Suprapubic skin (tissue), 4 donors: ENCODE measurements around the gene ACTL9. TPM values are rescaled to one million over a fixed set of nuclear protein-coding genes. Genes with fewer than 3 reads are reported as not detected.

Experiments used
- DNase-seq, 2 donors: peaks; one replicate each; pipeline ENCODE4 v3.0.0-alpha.2; 2019; ENCODE audit warnings: low spot score in 2 of 2
- H3K27ac ChIP-seq: fragments of 200-600 bp; sonication (generic); one replicate; pipeline ENCODE4 v1.5.1; 2019
- H3K27me3 ChIP-seq: fragments of 200-600 bp; sonication (generic); one replicate; pipeline ENCODE4 v1.5.1; 2019
- H3K36me3 ChIP-seq: fragments of 200-600 bp; sonication (generic); one replicate; pipeline ENCODE4 v1.5.1; 2019
- H3K4me1 ChIP-seq: fragments of 200-600 bp; sonication (generic); one replicate; pipeline ENCODE4 v1.5.1; 2019
- H3K4me3 ChIP-seq: fragments of 200-600 bp; sonication (generic); one replicate; pipeline ENCODE4 v1.5.1; 2019; ENCODE audit warnings: mild to moderate bottlenecking
- H3K9me3 ChIP-seq: fragments of 200-600 bp; sonication (generic); one replicate; pipeline ENCODE4 v1.5.1; 2019
- CTCF ChIP-seq, 2 donors: fragments of 200-600 bp in 1 of 2; fragments of 450-650 bp in 1 of 2; sonication (generic) in 1 of 2; IDR thresholded peaks; one replicate each; pipeline ENCODE4 v1.5.1; 2016 to 2019; ENCODE audit warnings: antibody characterized with exemption in 2 of 2, mild to moderate bottlenecking in 1 of 2, moderate library complexity in 1 of 2
- EP300 ChIP-seq: sonication (generic); formaldehyde crosslinking; IDR thresholded peaks from one replicate; pipeline ENCODE4 v1.6.1; 2017; ENCODE audit warnings: antibody characterized with exemption
- POLR2A ChIP-seq, 2 donors: fragments of 450-650 bp; IDR thresholded peaks; one replicate each; pipeline ENCODE4 v1.6.1; 2017; ENCODE audit warnings: antibody characterized with exemption in 2 of 2, mild to moderate bottlenecking in 2 of 2, moderate library complexity in 2 of 2
- POLR2AphosphoS5 ChIP-seq, 3 donors: sonication (generic); formaldehyde crosslinking; IDR thresholded peaks; one replicate each; pipeline ENCODE4 v1.6.1; 2017; ENCODE audit warnings: antibody characterized with exemption in 3 of 3
- WGBS: methylation state at CpG from one replicate; pipeline ENCODE4 v1.1.5; 2018; 5-methylcytosine and 5-hydroxymethylcytosine counted together
- total RNA-seq, 4 donors: library from RNA; depleted of rRNA; stranded (reverse); fragments of >200 nt; gene quantifications; one replicate each; pipeline ENCODE4 v1.1.0, GENCODE V29; 2016

Gene ACTL9
- total RNA-seq, 4 donors from 2014 or later, result not detected

GRCh38 chr19:8663920-8664670, 34.5 kb downstream of the ACTL9 start:
- peaks cover 14% of the 10 kb centered on the region for H3K27me3 ChIP-seq
- no peak overlapping the region for H3K27ac ChIP-seq
- no peaks in the 10 kb centered on the region for H3K4me1 ChIP-seq
- DNase-seq, result no peak
- no peaks in the 10 kb centered on the region for H3K36me3 ChIP-seq
- 54% methylated on average over 13 of the region's 22 CpGs for WGBS
- no peaks in the 10 kb centered on the region for H3K9me3 ChIP-seq
- TF ChIP-seq POLR2AphosphoS5 (IDR thresholded peaks at IDR 0.05) (no peak), EP300 (no peak), POLR2A (IDR thresholded peaks at IDR 0.05) (no peak), CTCF (IDR thresholded peaks at IDR 0.05) (no peak)
- no peak overlapping the region for H3K4me3 ChIP-seq

- H3K4me1 ChIP-seq, result no peaks in the 10 kb centered on the region
- no peak for DNase-seq
- no peak overlapping the region for H3K4me3 ChIP-seq
- H3K36me3 ChIP-seq, result no peaks in the 10 kb centered on the region
- H3K9me3 ChIP-seq, result no peaks in the 10 kb centered on the region
- peaks cover 20% of the 10 kb centered on the region for H3K27me3 ChIP-seq
- H3K27ac ChIP-seq, result no peak overlapping the region
- 67% methylated on average over 4 of the region's 4 CpGs for WGBS
- TF ChIP-seq POLR2AphosphoS5 (IDR thresholded peaks at IDR 0.05) (no peak), POLR2A (IDR thresholded peaks at IDR 0.05) (no peak), CTCF (IDR thresholded peaks at IDR 0.05) (no peak), EP300 (no peak)
Observed at GRCh38 chr19:8662263-8662662, 36.3 kb downstream of the ACTL9 start.

- H3K9me3 ChIP-seq, result no peaks in the 10 kb centered on the region
- no peaks in the 10 kb centered on the region for H3K36me3 ChIP-seq
- H3K27me3 ChIP-seq, result peaks cover 32% of the 10 kb centered on the region
- no peak overlapping the region for H3K4me3 ChIP-seq
- DNase-seq, result no peak
- H3K27ac ChIP-seq, result no peak overlapping the region
- TF ChIP-seq POLR2A (IDR thresholded peaks at IDR 0.05), result no peak
- TF ChIP-seq POLR2AphosphoS5 (IDR thresholded peaks at IDR 0.05), result no peak
- no peak for TF ChIP-seq EP300
- no peak for TF ChIP-seq CTCF (IDR thresholded peaks at IDR 0.05)
- WGBS, result 69% methylated on average over 7 of the region's 7 CpGs
- H3K4me1 ChIP-seq, result peaks cover 1% of the 10 kb centered on the region
Observed at GRCh38 chr19:8659905-8660304, 38.7 kb downstream of the ACTL9 start.

- no peak for DNase-seq
- Histone ChIP-seq H3K4me1 (peaks cover 5% of the 10 kb centered on the region), H3K27me3 (peaks cover 20% of the 10 kb centered on the region), H3K27ac (no peak overlapping the region), H3K9me3 (no peaks in the 10 kb centered on the region), H3K4me3 (no peak overlapping the region), H3K36me3 (no peaks in the 10 kb centered on the region)
- no peak for TF ChIP-seq CTCF (IDR thresholded peaks at IDR 0.05)
- no peak for TF ChIP-seq POLR2AphosphoS5 (IDR thresholded peaks at IDR 0.05)
- no peak for TF ChIP-seq POLR2A (IDR thresholded peaks at IDR 0.05)
- no peak for TF ChIP-seq EP300
- WGBS, result 82% methylated on average over 5 of the region's 5 CpGs
Observed at GRCh38 chr19:8657869-8658268, 40.7 kb downstream of the ACTL9 start.

GRCh38 chr19:8655340-8655709, 43.3 kb downstream of the ACTL9 start:
- Histone ChIP-seq H3K4me3 (no peak overlapping the region), H3K27me3 (peaks cover 23% of the 10 kb centered on the region), H3K4me1 (peaks cover 5% of the 10 kb centered on the region), H3K36me3 (no peaks in the 10 kb centered on the region), H3K9me3 (no peaks in the 10 kb centered on the region), H3K27ac (no peak overlapping the region)
- TF ChIP-seq POLR2A (IDR thresholded peaks at IDR 0.05) (no peak), CTCF (IDR thresholded peaks at IDR 0.05) (no peak), POLR2AphosphoS5 (IDR thresholded peaks at IDR 0.05) (no peak), EP300 (no peak)
- WGBS, result 72% methylated on average over 12 of the region's 12 CpGs
- no peak for DNase-seq
